Measurements from ENCODE around the gene DNER. TPM values are rescaled to one million over a fixed set of nuclear protein-coding genes. Genes with fewer than 3 reads are reported as not detected.
"Not testable (repeated sequence)": the region's sequence is repeated elsewhere in the genome, so short reads cannot be mapped to it uniquely, and the experiment has no call there.

The DNER gene
- total and polyA plus RNA-seq, 2 experiments from 2014 or later = 4.7 to 8.8 TPM

DNA sequence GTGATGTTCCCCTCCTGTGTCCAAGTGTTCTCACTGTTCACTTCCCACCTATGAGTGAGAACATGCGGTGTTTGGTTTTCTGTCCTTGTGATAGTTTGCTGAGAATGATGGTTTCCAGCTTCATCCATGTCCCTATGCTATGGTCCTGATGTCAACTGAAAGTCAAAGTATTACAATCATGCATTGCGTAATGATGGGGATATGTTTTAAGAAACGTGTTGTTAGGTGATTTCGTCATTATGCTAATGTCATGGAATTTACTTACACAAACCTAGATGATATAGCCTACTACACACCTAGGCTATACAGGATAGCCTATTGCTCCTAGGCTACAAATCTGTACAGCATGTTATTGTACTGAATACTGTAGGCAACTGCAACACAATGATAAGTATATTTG, 207.7 kb downstream of the DNER start:
- not testable (repeated sequence) for H3K27ac Mint-ChIP-seq; H3K4me3 ChIP-seq; ATAC-seq; H3K36me3 ChIP-seq (ENCODE audit: insufficient read depth); H2AFZ ChIP-seq; H3K4me2 ChIP-seq; H3K9me3 Mint-ChIP-seq; H3F3A ChIP-seq (replicated peaks; ENCODE audit: low read depth); H3K79me2 ChIP-seq (replicated peaks; ENCODE audit: insufficient read depth); H4K20me1 ChIP-seq (replicated peaks; ENCODE audit: insufficient read depth); H3K27me3 Mint-ChIP-seq (ENCODE audit: insufficient read depth, low read depth, poor library complexity); H3K36me3 Mint-ChIP-seq (ENCODE audit: low read depth); H3K27ac ChIP-seq (ENCODE audit: low read depth); DNase-seq (ENCODE audit: low spot score); H3K27me3 ChIP-seq (ENCODE audit: insufficient read depth); H3K4me3 Mint-ChIP-seq; H3K9me2 ChIP-seq (ENCODE audit: insufficient read depth)
- H3K4me1 ChIP-seq (ENCODE audit: insufficient read depth) = peaks cover 12% of the 10 kb centered on the region
- peaks cover 14% of the 10 kb centered on the region for H3K4me1 Mint-ChIP-seq

DNA sequence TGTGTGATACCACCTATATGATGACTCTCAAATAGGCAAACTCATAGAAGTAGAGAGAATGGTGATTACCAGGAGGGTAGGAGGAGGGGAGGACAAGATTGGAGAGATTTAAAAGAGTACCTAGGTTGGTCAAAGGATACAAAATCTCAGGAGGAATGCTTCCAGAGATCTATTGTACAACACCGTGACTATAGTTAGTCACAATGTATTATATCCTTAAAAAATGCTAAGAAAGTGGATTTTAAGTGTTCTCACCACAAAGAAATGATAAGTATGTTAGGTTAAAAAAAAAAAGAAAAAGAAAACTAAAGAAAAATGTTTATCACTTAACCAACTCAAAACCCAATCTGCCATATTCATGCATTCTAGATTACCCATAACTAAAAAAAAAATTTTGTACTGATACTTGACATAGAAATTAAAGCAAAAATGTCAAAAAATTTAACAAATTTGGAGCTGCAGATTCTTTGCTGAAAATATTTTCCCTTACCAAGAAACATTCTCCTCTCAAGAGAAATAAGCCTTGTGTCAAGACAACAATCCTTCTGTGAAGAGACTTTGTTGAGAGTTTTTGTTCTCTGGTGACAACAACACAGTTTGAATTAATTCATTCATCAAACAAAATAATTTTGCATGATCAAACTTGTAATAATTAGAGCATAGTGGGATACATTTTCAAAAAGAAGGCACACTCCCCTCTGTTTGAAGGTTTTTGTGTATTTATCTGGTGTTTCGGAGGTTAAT, 213.1 kb downstream of the DNER start:
- H3K4me2 ChIP-seq = no peak overlapping the region
- H4K20me1 ChIP-seq (replicated peaks; ENCODE audit: insufficient read depth) = no peaks in the 10 kb centered on the region
- TF ChIP-seq STAT1 (IDR thresholded peaks at IDR 0.05; ENCODE audit: unreplicated experiment) = no peak
- TF ChIP-seq, protein P1, sequence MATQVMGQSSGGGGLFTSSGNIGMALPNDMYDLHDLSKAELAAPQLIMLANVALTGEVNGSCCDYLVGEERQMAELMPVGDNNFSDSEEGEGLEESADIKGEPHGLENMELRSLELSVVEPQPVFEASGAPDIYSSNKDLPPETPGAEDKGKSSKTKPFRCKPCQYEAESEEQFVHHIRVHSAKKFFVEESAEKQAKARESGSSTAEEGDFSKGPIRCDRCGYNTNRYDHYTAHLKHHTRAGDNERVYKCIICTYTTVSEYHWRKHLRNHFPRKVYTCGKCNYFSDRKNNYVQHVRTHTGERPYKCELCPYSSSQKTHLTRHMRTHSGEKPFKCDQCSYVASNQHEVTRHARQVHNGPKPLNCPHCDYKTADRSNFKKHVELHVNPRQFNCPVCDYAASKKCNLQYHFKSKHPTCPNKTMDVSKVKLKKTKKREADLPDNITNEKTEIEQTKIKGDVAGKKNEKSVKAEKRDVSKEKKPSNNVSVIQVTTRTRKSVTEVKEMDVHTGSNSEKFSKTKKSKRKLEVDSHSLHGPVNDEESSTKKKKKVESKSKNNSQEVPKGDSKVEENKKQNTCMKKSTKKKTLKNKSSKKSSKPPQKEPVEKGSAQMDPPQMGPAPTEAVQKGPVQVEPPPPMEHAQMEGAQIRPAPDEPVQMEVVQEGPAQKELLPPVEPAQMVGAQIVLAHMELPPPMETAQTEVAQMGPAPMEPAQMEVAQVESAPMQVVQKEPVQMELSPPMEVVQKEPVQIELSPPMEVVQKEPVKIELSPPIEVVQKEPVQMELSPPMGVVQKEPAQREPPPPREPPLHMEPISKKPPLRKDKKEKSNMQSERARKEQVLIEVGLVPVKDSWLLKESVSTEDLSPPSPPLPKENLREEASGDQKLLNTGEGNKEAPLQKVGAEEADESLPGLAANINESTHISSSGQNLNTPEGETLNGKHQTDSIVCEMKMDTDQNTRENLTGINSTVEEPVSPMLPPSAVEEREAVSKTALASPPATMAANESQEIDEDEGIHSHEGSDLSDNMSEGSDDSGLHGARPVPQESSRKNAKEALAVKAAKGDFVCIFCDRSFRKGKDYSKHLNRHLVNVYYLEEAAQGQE (IDR thresholded peaks at IDR 0.05; ENCODE audit: unreplicated experiment) = no peak
- no peak for TF ChIP-seq CREB1 (CRISPR knock-in tag; IDR thresholded peaks at IDR 0.05; ENCODE audit: low read depth)
- TF ChIP-seq, protein P2, sequence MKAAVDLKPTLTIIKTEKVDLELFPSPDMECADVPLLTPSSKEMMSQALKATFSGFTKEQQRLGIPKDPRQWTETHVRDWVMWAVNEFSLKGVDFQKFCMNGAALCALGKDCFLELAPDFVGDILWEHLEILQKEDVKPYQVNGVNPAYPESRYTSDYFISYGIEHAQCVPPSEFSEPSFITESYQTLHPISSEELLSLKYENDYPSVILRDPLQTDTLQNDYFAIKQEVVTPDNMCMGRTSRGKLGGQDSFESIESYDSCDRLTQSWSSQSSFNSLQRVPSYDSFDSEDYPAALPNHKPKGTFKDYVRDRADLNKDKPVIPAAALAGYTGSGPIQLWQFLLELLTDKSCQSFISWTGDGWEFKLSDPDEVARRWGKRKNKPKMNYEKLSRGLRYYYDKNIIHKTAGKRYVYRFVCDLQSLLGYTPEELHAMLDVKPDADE (IDR thresholded peaks at IDR 0.05) = no peak
- TF ChIP-seq, protein P3, sequence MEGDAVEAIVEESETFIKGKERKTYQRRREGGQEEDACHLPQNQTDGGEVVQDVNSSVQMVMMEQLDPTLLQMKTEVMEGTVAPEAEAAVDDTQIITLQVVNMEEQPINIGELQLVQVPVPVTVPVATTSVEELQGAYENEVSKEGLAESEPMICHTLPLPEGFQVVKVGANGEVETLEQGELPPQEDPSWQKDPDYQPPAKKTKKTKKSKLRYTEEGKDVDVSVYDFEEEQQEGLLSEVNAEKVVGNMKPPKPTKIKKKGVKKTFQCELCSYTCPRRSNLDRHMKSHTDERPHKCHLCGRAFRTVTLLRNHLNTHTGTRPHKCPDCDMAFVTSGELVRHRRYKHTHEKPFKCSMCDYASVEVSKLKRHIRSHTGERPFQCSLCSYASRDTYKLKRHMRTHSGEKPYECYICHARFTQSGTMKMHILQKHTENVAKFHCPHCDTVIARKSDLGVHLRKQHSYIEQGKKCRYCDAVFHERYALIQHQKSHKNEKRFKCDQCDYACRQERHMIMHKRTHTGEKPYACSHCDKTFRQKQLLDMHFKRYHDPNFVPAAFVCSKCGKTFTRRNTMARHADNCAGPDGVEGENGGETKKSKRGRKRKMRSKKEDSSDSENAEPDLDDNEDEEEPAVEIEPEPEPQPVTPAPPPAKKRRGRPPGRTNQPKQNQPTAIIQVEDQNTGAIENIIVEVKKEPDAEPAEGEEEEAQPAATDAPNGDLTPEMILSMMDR (conservative IDR thresholded peaks at IDR 0.05; ENCODE audit: low read depth in 2 of 2) = no peak
- no peak for TF ChIP-seq POLR2AphosphoS5 (IDR thresholded peaks at IDR 0.05; ENCODE audit: low read depth)
- no peak for TF ChIP-seq EZH2 (IDR thresholded peaks at IDR 0.05; ENCODE audit: low read depth, unreplicated experiment)
- TF ChIP-seq ZNF331 (CRISPR knock-in tag; IDR thresholded peaks at IDR 0.05; ENCODE audit: low read depth) = no peak

More for the DNA sequence above, 213.1 kb downstream of the DNER start:
- DNase-seq (ENCODE audit: low spot score) = no peak
- Histone ChIP-seq H3K27me3 (ENCODE audit: insufficient read depth) (no peaks in the 10 kb centered on the region), H3K4me3 (no peak overlapping the region), H3F3A (replicated peaks; ENCODE audit: low read depth) (no peaks in the 10 kb centered on the region), H3K79me2 (replicated peaks; ENCODE audit: insufficient read depth) (no peaks in the 10 kb centered on the region), H3K27ac (ENCODE audit: low read depth) (no peak overlapping the region), H3K36me3 (ENCODE audit: insufficient read depth) (no peaks in the 10 kb centered on the region), H2AFZ (no peak overlapping the region), H3K4me1 (ENCODE audit: insufficient read depth) (peaks cover 12% of the 10 kb centered on the region), H3K9me2 (ENCODE audit: insufficient read depth) (no peaks in the 10 kb centered on the region)
- no peak overlapping the region for H3K27ac Mint-ChIP-seq
- H3K4me1 Mint-ChIP-seq = peaks cover 14% of the 10 kb centered on the region
- H3K4me3 Mint-ChIP-seq = no peak overlapping the region
- peaks cover 3% of the 10 kb centered on the region; the same call in 1 of the 3 replicates for H3K36me3 Mint-ChIP-seq (ENCODE audit: low read depth)
- peaks cover 3% of the 10 kb centered on the region; the same call in 2 of the 3 replicates for H3K9me3 Mint-ChIP-seq
- H3K27me3 Mint-ChIP-seq (ENCODE audit: insufficient read depth, low read depth, poor library complexity) = peaks cover 3% of the 10 kb centered on the region
- ATAC-seq = no peak

Data from GM23338 (cell line).